Endometrial microvascular endothelial cells (primary cell): ENCODE results near the gene TRAF3IP1. TPM values are rescaled to one million over a fixed set of nuclear protein-coding genes. Genes with fewer than 3 reads are reported as not detected.

Experiments
- total RNA-seq: library from RNA; depleted of rRNA; stranded (reverse); fragments of >200 nt; gene quantifications from one replicate; pipeline ENCODE4 v1.2.3, GENCODE V29; 2015; ENCODE audit errors: inconsistent ontology term

Gene TRAF3IP1
- total RNA-seq, 1 donor from 2014 or later: 3.5 TPM

Other genes starting within 250 kb of the TRAF3IP1 start
- gene ESPNL, start 220.2 kb upstream of the TRAF3IP1 start, total RNA-seq: not detected
- gene KLHL30, start 181.8 kb upstream of the TRAF3IP1 start, total RNA-seq: not detected
- gene ERFE, start 161.5 kb upstream of the TRAF3IP1 start, total RNA-seq: not detected
- 24.2 TPM for gene ILKAP, start 116.8 kb upstream of the TRAF3IP1 start, total RNA-seq
- 1.1 TPM for gene HES6, start 80.5 kb upstream of the TRAF3IP1 start, total RNA-seq
- 1.4 TPM for gene PER2, start 31.9 kb upstream of the TRAF3IP1 start, total RNA-seq
- gene ASB1, start 106.4 kb downstream of the TRAF3IP1 start, total RNA-seq: 19.0 TPM